EH (cell line): ENCODE measurements around the gene ARID2.

Source experiments
- DNase-seq: peaks from one replicate; pipeline ENCODE4 v3.0.0-alpha.2; 2015; ENCODE audit warnings: low read depth

Gene ARID2

DNA sequence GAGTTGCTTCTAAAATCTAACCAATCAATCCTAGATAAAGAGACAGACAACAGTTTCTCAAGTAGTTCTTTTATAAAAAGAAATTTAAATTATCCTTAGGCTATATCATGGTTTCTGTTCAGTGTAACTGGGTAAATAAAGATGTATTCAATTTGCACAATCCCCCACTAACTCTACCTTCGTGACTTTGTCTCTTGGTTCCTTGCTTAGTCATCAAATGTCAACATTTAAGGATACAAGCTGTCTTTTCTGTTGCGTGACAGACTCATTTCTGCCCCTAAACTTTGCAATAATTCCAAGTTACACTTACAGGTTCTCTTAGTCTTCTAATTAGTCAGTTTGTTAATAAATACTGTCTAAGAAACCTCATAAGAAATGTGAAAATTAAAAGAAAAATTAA, 210.3 kb downstream of the ARID2 start:
- no peak for DNase-seq

DNA sequence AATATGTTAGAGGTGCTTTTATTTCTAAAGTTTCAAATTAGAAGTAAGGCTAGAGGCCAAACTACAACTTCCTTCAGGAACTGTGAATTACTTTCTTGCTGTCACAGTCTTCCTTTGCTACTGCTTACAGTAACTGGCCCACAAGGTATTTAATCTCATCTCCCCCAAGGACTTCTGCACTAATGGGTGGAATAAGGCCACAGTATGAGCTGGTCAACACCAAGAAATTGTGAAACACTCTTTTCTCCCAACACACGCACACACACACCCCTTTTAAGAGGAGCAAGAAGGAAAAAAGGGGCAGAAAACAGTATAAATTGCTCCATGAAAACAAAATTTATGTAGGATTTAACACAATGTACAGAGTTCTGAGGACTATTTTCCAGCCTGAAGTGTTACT, 215.3 kb downstream of the ARID2 start:
- no peak for DNase-seq

DNA sequence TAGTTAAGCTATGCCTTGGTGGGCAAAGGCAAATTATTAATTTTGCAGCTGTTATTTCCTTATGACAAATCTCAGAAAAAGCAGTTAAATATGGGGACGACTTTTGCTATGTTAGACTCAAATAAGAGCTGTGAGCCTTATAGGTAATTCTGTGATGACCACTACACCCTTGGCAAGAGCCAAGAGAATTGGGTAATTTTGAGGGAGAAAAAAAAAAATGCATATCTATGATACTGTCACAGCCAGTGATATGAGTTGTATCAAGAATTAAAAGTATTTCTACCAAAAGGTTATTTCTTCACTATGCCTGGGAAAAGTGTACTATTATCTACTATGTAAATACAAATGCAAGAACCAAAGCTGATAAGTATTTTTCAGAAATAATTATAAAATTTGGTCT, 216.9 kb downstream of the ARID2 start:
- no peak for DNase-seq

DNA sequence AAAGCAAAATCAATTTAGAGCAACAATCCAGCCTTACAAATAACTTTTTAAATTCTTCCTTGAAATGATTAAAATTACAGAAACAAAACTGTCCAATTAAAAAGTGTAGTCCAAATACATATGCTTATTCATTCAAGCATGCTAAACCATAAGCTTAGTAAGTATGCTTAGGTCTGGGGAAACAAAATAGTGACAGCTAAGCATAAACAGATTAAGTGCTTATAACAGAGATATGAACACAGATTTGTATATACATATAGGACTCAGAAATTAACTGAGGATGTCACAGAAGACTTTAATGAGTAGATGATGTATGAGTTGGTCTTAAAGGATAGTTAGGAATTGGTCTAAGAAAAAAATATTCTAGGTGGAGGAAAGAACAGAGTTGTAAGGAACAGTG, 219.0 kb downstream of the ARID2 start:
- no peak for DNase-seq
